ENCODE results near the gene ELF3.
A peak's percentile ranks its signal among the peaks of the same experiment; 100 is the strongest.

Gene ELF3

DNA sequence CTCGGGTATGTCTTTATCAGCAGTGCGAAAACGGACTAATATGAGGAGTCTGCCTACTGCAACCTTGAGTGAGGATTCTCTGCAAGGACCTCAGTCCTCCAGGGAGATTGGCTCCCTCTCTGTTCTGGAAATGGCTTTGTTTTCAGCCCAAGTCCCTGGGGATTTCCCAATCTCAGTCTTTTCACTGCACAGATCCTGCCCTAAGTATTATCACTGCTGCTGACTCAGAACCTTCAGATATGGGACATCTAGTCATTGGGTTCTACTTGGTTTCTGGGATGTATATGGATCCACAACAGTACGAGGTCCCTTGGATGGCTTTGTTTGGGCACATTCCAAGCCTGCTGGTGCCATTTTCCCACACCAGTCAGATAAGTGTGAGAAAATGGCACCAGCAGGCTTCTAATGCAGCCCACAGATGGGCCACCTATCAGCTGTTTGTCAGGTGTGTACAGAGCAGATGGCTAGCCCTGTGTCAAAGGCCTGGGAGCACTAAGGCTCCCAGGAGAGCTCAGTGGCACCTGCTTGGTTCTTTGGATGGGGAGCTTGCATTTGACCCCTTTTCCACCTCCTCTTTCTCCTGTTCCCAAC, 27.4 kb downstream of the ELF3 start:
- TF ChIP-seq, protein P1, sequence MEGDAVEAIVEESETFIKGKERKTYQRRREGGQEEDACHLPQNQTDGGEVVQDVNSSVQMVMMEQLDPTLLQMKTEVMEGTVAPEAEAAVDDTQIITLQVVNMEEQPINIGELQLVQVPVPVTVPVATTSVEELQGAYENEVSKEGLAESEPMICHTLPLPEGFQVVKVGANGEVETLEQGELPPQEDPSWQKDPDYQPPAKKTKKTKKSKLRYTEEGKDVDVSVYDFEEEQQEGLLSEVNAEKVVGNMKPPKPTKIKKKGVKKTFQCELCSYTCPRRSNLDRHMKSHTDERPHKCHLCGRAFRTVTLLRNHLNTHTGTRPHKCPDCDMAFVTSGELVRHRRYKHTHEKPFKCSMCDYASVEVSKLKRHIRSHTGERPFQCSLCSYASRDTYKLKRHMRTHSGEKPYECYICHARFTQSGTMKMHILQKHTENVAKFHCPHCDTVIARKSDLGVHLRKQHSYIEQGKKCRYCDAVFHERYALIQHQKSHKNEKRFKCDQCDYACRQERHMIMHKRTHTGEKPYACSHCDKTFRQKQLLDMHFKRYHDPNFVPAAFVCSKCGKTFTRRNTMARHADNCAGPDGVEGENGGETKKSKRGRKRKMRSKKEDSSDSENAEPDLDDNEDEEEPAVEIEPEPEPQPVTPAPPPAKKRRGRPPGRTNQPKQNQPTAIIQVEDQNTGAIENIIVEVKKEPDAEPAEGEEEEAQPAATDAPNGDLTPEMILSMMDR (IDR thresholded peaks at IDR 0.05; ENCODE audit: low read depth, low read length): no peak
- peak; percentile 44 for DNase-seq
- H3K4me1 ChIP-seq: peaks cover 12% of the 10 kb centered on the region

DNA sequence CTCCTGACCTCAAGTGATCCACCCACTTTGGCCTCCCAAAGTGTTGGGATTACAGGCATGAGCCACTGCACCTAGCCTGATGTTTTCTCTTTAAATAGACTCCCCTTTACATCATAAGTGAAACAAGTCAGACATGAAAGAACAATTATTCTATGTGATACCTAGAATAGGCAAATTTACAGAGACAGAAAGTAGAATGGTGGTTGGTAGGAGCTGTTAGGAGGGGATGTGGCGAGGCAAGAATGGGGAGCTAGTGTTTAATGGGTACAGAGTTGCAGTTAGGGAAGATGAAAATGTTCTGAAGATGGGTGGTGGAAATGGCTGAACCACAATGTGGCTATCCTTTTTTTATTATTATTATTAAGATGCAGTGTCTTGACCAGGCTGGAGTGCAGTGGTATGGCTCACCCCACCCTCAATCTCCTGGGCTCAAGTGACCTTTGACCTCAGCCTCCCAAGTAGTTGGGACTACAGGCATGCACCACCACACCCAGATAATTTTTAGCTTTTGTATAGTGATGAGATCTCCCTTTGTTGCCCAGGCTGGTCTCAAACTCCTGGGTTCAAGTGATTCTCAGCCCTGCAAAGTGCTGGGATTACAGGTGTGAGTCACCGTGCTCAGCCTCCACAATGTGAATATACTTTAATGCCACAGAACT, 28.4 kb downstream of the ELF3 start:
- peaks cover 12% of the 10 kb centered on the region for H3K4me1 ChIP-seq
- no peak overlapping the region for H3K4me3 ChIP-seq (ENCODE audit: low read depth, low read length)
- H3K27me3 ChIP-seq: no peaks in the 10 kb centered on the region
- H3K36me3 ChIP-seq: no peaks in the 10 kb centered on the region
- DNase-seq: no peak
- TF ChIP-seq, protein P1 (IDR thresholded peaks at IDR 0.05; ENCODE audit: low read depth, low read length): no peak
- no peaks in the 10 kb centered on the region; the same call in 1 of the 2 replicates for H3K9me3 ChIP-seq

More for the DNA sequence above, 27.4 kb downstream of the ELF3 start:
- H3K9me3 ChIP-seq: no peaks in the 10 kb centered on the region; the same call in 1 of the 2 replicates
- H3K4me3 ChIP-seq (ENCODE audit: low read depth, low read length): no peak overlapping the region
- no peaks in the 10 kb centered on the region for H3K27me3 ChIP-seq
- H3K36me3 ChIP-seq: no peaks in the 10 kb centered on the region

DNA sequence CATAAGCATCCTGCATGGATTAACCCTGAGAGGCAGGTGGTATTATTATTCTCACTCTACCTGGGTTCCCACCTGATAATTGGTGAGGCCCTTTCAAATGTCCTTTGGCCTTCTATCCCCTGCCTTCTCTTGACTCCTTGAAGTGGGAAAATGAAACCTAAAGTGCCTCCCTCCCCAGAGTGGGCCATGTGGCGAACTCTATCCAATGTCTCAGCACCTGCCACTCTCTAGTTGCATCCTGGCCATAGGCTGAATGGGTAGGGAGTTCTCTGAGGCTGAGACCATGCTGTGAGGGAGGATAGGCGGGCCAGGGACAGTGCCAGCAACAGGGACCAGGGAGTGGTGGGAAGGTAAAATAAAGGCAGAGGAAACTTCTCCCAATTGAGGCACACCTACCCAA, 35.3 kb downstream of the ELF3 start:
- Histone ChIP-seq H3K36me3 (no peaks in the 10 kb centered on the region), H3K4me1 (no peaks in the 10 kb centered on the region; the same call in 1 of the 2 replicates), H3K9me3 (no peaks in the 10 kb centered on the region), H3K4me3 (ENCODE audit: low read depth, low read length) (no peak overlapping the region), H3K27me3 (no peaks in the 10 kb centered on the region)
- TF ChIP-seq, protein P1 (IDR thresholded peaks at IDR 0.05; ENCODE audit: low read depth, low read length): no peak
- DNase-seq: no peak

DNA sequence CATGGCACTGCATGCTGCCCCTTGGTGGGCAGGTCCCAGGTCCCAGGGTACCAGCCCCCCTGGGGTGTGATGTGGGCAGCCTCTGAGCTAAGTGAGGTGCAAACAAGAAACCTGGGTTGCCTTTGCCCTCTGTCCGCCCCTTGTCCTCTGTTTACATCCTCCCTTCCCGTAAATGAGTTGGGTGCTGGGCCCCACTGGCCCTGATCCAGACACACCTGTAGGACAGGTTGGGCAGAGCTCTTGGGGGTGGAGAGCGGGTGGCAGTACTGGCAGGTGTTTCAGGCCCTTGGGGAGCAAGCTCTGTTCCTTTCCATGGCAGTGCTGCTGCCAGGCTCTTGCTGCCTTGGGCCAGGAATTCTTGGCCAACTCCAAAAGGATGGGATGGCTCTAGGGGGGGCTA, 35.8 kb downstream of the ELF3 start:
- TF ChIP-seq, protein P1 (IDR thresholded peaks at IDR 0.05; ENCODE audit: low read depth, low read length): no peak
- H3K9me3 ChIP-seq: no peaks in the 10 kb centered on the region
- no peaks in the 10 kb centered on the region for H3K27me3 ChIP-seq
- H3K4me1 ChIP-seq: no peaks in the 10 kb centered on the region; the same call in 1 of the 2 replicates
- no peaks in the 10 kb centered on the region for H3K36me3 ChIP-seq
- DNase-seq: no peak
- H3K4me3 ChIP-seq (ENCODE audit: low read depth, low read length): no peak overlapping the region

DNA sequence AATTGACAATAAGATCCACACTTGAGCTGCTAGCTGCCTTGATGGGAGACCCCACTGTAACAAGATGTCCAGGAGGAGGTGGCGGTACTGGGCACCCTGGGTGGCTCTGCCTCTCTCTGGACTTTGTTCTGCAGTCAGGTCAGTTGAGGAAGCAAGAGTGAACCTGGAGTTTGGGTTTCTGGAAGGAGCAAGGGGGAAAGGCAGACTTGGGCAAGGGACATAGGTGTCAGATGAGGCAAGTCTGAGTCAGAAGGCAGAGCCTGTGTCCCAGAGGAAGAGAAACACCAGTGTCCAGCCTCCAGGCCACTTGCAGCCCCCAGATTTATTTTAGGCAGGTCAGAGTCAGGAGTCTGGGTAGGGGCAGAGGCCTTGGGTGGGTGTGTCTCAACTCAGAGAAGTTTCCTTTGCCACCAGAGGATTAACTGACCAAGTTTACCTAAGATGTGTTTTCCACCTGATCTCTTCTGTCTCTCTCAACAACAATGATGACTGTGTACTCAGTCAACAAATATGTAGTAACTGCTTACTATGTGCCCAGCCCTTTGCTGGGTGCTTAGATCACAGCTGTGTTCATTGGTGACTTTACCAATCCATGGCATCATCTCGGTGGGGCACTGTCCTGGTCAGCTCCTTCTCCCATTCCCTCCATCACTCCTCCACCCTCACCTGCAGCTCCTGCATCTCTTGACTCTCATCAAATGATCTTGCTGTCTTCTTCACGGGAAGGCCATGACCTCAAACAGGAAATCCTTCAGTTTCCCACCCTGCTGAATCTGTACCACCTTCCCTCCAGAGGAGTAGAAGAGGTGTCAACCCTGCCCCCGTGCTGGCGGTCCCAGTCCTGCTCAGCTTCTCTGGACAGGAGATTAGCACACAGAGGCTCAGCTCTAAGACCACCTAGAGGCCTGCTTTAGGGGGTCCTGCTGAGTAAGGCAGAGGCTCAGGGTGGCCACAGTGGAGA, 36.6 kb downstream of the ELF3 start:
- H3K4me1 ChIP-seq: no peaks in the 10 kb centered on the region; the same call in 1 of the 2 replicates
- no peak overlapping the region for H3K4me3 ChIP-seq (ENCODE audit: low read depth, low read length)
- H3K36me3 ChIP-seq: no peaks in the 10 kb centered on the region
- no peaks in the 10 kb centered on the region for H3K27me3 ChIP-seq
- no peaks in the 10 kb centered on the region for H3K9me3 ChIP-seq
- TF ChIP-seq, protein P1 (IDR thresholded peaks at IDR 0.05; ENCODE audit: low read depth, low read length): no peak
- no peak for DNase-seq

All from BE2C (cell line).